ENCODE measurements around the gene WNT5B. TPM values are rescaled to one million over a fixed set of nuclear protein-coding genes. Genes with fewer than 3 reads are reported as not detected.

The WNT5B gene
- total and polyA plus RNA-seq, 10 donors = 1.1 to 8.7 (median 4.4) TPM

DNA sequence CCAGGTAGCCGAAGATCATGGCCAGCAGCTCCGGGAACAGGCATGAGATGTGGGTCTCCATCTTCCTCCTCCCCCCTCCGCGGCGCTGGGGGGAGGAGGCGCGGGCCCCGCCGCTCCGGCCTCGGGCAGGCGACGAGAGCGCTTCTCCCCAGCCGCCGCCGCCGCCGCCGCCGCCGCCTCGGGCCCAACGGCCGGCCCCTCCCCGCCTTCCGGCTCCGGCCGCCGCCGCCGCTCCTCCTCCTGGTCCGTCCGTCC lies 35.1 kb upstream of the WNT5B start:
- Histone ChIP-seq H3K4me3 (peak overlapping the region; percentile 58 to 98 (median 94)), H3K27ac (peak overlapping the region; percentile 67 to 98 (median 96)), H3K4me1 (peaks cover 24 to 68% (median 55%) of the 10 kb centered on the region in 6 donors), H3K36me3 (peaks cover 0 to 4% (median 0%) of the 10 kb centered on the region in 6 donors), H3K27me3 (replicated peaks in 1 of 7) (no peaks in the 10 kb centered on the region), H3K9me3 (no peaks in the 10 kb centered on the region)
- 0 to 1% (median 0%) methylated on average over 2 to 34 of the region's 34 CpGs for WGBS, 5 donors
- TF ChIP-seq, protein P1, sequence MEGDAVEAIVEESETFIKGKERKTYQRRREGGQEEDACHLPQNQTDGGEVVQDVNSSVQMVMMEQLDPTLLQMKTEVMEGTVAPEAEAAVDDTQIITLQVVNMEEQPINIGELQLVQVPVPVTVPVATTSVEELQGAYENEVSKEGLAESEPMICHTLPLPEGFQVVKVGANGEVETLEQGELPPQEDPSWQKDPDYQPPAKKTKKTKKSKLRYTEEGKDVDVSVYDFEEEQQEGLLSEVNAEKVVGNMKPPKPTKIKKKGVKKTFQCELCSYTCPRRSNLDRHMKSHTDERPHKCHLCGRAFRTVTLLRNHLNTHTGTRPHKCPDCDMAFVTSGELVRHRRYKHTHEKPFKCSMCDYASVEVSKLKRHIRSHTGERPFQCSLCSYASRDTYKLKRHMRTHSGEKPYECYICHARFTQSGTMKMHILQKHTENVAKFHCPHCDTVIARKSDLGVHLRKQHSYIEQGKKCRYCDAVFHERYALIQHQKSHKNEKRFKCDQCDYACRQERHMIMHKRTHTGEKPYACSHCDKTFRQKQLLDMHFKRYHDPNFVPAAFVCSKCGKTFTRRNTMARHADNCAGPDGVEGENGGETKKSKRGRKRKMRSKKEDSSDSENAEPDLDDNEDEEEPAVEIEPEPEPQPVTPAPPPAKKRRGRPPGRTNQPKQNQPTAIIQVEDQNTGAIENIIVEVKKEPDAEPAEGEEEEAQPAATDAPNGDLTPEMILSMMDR (IDR thresholded peaks at IDR 0.05 in 8 of 11, conservative IDR thresholded peaks at IDR 0.05 in 3 of 11) = no peak
- TF ChIP-seq POLR2A (IDR thresholded peaks at IDR 0.05) (no peak), POLR2AphosphoS5 (IDR thresholded peaks at IDR 0.05) (peak in 1 of 3 donors; percentile 77)
- no peak for DNase-seq
- intact Hi-C loops (cut with DNase I; ENCODE audit: low total_unique reads) = loop anchor here (10.0 kb wide), 1 partner anchor 1019 kb away; no protein-coding TSS in a partner anchor

DNA sequence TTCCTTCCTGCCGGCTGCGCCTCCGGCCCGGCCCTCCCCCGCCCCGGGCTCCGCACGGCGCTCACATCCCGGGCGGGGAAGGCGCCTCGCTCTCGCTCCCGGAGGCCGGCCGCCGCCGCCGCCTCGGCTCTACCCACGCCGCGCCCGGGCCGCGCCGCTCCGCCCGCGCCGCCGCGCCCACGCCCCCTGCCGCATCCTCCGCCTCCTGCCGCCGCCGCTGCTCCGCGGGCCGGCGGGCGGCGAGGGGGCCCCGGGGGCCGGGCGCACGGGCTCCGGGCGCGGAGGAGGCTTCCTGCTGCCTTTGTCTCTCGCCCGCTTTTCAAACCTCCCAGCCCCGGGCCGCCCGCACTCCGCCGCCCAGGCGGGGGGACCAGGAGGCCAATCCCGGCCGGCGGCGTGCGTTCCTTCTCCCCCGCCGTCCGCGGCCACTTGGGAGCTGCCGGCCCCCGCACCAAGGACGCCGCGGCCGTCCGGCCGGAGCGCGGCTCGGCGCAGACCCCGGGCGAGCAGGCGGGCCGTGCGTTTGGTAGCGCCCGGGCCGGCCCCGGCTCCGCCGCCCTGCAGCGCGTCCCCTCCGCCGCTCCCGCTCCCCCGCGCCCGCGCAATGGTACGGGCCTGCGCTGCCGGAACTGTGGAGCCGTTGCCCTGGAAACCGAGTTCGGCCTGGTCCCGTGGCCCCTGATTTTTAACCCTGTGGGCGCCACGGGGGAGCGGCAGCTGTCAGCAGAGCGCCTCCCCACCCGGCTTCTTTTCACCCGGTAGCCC lies 34.6 kb upstream of the WNT5B start, which contains the start of gene FBXL14:
Gene FBXL14 (minus strand): TSS at position 321 of the 765 bp plus-strand sequence. CDS start 515 bp downstream, outside the sequence.
- WGBS, 5 donors = 0 to 1% (median 0%) methylated on average over 12 to 115 of the region's 115 CpGs
- intact Hi-C loops (cut with DNase I; ENCODE audit: low total_unique reads) = loop anchor here (10.0 kb wide), 1 partner anchor 1020 kb away; no protein-coding TSS in a partner anchor
- peak within 1 kb of the TSS; percentile 58 to 98 (median 94) for H3K4me3 ChIP-seq
- H3K27ac ChIP-seq = peak within 1 kb of the TSS; percentile 80 to 98 (median 96)
- DNase-seq = peak; percentile 97
- peaks cover 0 to 4% (median 0%) of the 10 kb centered on the region in 6 donors for H3K36me3 ChIP-seq
- H3K9me3 ChIP-seq = no peaks in the 10 kb centered on the region
- TF ChIP-seq POLR2A (IDR thresholded peaks at IDR 0.05) (peak in 1 of 3 donors; percentile 13), POLR2AphosphoS5 (IDR thresholded peaks at IDR 0.05) (peak; percentile 77 to 86 (median 81))
- TF ChIP-seq, protein P1 (IDR thresholded peaks at IDR 0.05 in 8 of 11, conservative IDR thresholded peaks at IDR 0.05 in 3 of 11) = peak in 1 of 11 experiments; percentile 9
- H3K27me3 ChIP-seq (replicated peaks in 1 of 7) = no peaks in the 10 kb centered on the region
- peaks cover 23 to 63% (median 52%) of the 10 kb centered on the region in 6 donors for H3K4me1 ChIP-seq

DNA sequence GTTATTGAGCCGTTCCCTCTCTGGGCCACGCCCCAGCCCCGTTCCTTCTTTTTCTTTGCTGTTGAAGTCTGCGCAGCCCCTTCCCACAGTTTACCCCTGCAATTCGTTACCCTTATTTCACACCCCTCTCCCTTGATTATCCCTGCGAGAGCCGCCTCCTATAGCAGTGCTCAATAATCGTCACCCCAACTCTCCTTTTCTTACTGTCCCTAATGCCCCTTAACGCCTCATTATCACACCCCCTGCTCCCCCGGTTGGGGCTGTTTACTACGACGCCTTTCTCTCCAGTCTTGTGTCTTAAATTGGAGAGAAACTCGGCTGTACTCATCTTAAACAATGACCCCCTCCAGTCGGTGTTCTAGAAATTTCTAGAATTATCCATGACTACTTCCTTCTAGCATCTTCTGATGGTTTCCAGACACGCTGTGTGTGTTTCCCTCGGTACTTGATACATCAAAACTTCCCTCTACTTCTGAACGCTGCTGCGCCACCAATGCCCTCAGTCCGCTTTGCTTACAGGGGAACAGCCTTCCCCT lies 33.9 kb upstream of the WNT5B start:
- WGBS, 5 donors = 7 to 10% (median 8%) methylated on average over 19 of the region's 19 CpGs
- intact Hi-C loops (cut with DNase I; ENCODE audit: low total_unique reads) = loop anchor here (10.0 kb wide), 1 partner anchor 1020 kb away; no protein-coding TSS in a partner anchor
- no peak for DNase-seq

More for the DNA sequence above, 33.9 kb upstream of the WNT5B start:
- no peak for TF ChIP-seq POLR2A (IDR thresholded peaks at IDR 0.05)
- TF ChIP-seq POLR2AphosphoS5 (IDR thresholded peaks at IDR 0.05) = no peak
- TF ChIP-seq, protein P1 (IDR thresholded peaks at IDR 0.05 in 8 of 11, conservative IDR thresholded peaks at IDR 0.05 in 3 of 11) = no peak
- no peaks in the 10 kb centered on the region for H3K27me3 ChIP-seq (replicated peaks in 1 of 7)
- H3K4me3 ChIP-seq = peak overlapping the region; percentile 50 to 98 (median 94)
- H3K36me3 ChIP-seq = no peaks in the 10 kb centered on the region
- H3K9me3 ChIP-seq = no peaks in the 10 kb centered on the region
- H3K4me1 ChIP-seq = peaks cover 17 to 57% (median 46%) of the 10 kb centered on the region in 6 donors
- peak overlapping the region; percentile 80 to 98 (median 96) for H3K27ac ChIP-seq
